K562 (cell line): ENCODE results near the gene ADAM22. TPM values are rescaled to one million over a fixed set of nuclear protein-coding genes. Genes with fewer than 3 reads are reported as not detected.

Source experiments
- ATAC-seq: fragments of 200-7000 bp; cut with Tn5 transposase; 3 replicates; pipeline ENCODE4 v1.9.1; 2020; ENCODE audit warnings: moderate library complexity
- BruUV-seq: library from RNA; stranded (reverse); fragments of 400-500 nt; replicated peaks from 2 replicates; lab custom pipeline; 2021; lab: Mats Ljungman, UMichigan
- CTCF ChIA-PET: fragments of 300-600 bp; formaldehyde crosslinking; extraction: SDS; loops from one replicate; lab custom pipeline; 2021; ENCODE audit warnings: low intra/inter-chr PET ratio; lab: Yijun Ruan, JAX
- POLR2A ChIA-PET: fragments of 300-600, 350-650 bp; sonication (Branson Sonifier 250); formaldehyde crosslinking; extraction: SDS; loops from one replicate; lab custom pipeline; 2021; ENCODE audit warnings: antibody characterized with exemption, inconsistent platforms; lab: Yijun Ruan, JAX
- DNase-seq, 4 experiments: peaks; one replicate each; pipeline versions ENCODE4 v3.0.0 to v3.0.0-alpha.2; 2011 to 2018; ENCODE audit warnings: low spot score in 3 of 4, mixed read lengths in 3 of 4; ENCODE audit errors: extremely low read depth in 1 of 4
- FAIRE-seq: peaks from 2 replicates; lab custom pipeline; 2011; peaks lifted over from hg19 to GRCh38; lab: Jason Lieb, UNC
- H2AFZ ChIP-seq: 2 replicates; pipeline ENCODE4 v1.6.0; 2011; ENCODE audit warnings: low read depth, low read length, control low read depth, inconsistent platforms
- H3K27ac ChIP-seq: fragments of 200-600 bp; 3 replicates; pipeline ENCODE4 v1.8.0; 2011; ENCODE audit warnings: low read depth, mild to moderate bottlenecking, control low read depth, inconsistent platforms, low read length, moderate library complexity, mixed read lengths; ENCODE audit errors: extremely low read depth
- H3K27me3 ChIP-seq, 2 experiments: fragments of 300-600 bp in 1 of 2; 2 replicates in 1 of 2; 3 replicates in 1 of 2; pipeline versions ENCODE4 v1.6.0 to v1.8.0; 2011; ENCODE audit warnings: inconsistent platforms in 2 of 2, low read length in 2 of 2, mild to moderate bottlenecking in 1 of 2, mixed read lengths in 1 of 2, moderate library complexity in 1 of 2; ENCODE audit not compliant: control insufficient read depth in 2 of 2, insufficient read depth in 2 of 2
- H3K36me3 ChIP-seq: fragments of 300-600 bp; 3 replicates; pipeline ENCODE4 v1.8.0; 2011; ENCODE audit warnings: mild to moderate bottlenecking, low read length, inconsistent platforms; ENCODE audit not compliant: control insufficient read depth, insufficient read depth
- H3K4me1 ChIP-seq, 2 experiments: fragments of 200-600 bp in 1 of 2; replicated peaks in 1 of 2; 2 replicates in 1 of 2; 3 replicates in 1 of 2; pipeline versions ENCODE4 v1.5.1 to v1.8.0; 2011; ENCODE audit warnings: inconsistent platforms in 2 of 2, low read length in 2 of 2, mild to moderate bottlenecking in 1 of 2, mixed read lengths in 1 of 2, moderate library complexity in 1 of 2; ENCODE audit not compliant: control insufficient read depth in 2 of 2, insufficient read depth in 2 of 2
- H3K4me2 ChIP-seq: 2 replicates; pipeline ENCODE4 v1.6.1; 2011; ENCODE audit warnings: low read length, control low read depth, inconsistent platforms, mixed read lengths; ENCODE audit not compliant: insufficient read depth
- H3K4me3 ChIP-seq: fragments of 200-600 bp; sonication (generic), shearing (Covaris generic); 2 replicates; pipeline ENCODE4 v1.5.1; 2016; ENCODE audit warnings: control low read depth, inconsistent platforms
- H3K79me2 ChIP-seq: fragments of 200-600 bp; 3 replicates; pipeline ENCODE4 v1.8.0; 2011; ENCODE audit warnings: low read length, inconsistent platforms; ENCODE audit not compliant: control insufficient read depth, insufficient read depth
- H3K9ac ChIP-seq, 2 experiments: 2 replicates each; pipeline versions ENCODE4 v1.6.0 to v1.6.1; 2011; ENCODE audit warnings: low read depth in 2 of 2, low read length in 2 of 2, control low read depth in 1 of 2, inconsistent platforms in 1 of 2, mild to moderate bottlenecking in 1 of 2, mixed read lengths in 1 of 2; ENCODE audit not compliant: insufficient read depth in 1 of 2
- H3K9me1 ChIP-seq: one replicate; pipeline ENCODE4 v1.6.0; 2011; ENCODE audit warnings: inconsistent platforms, mild to moderate bottlenecking, low read length, moderate library complexity; ENCODE audit not compliant: control insufficient read depth, insufficient read depth
- H3K9me3 ChIP-seq: replicated peaks from 2 replicates; pipeline ENCODE4 v1.5.1; 2011; ENCODE audit warnings: low read depth, low read length, inconsistent platforms; ENCODE audit not compliant: control insufficient read depth, insufficient read depth
- H4K20me1 ChIP-seq: replicated peaks from 2 replicates; pipeline ENCODE4 v1.6.1; 2011; ENCODE audit warnings: low read length, inconsistent platforms, mixed read lengths; ENCODE audit not compliant: control insufficient read depth, insufficient read depth
- BCL6 ChIP-seq: fragments of 250-450 bp; sonication (Bioruptor Pico); IDR thresholded peaks from 2 replicates; pipeline ENCODE4 v1.4.0; 2020
- CBFA2T3 ChIP-seq: fragments of 450-650 bp; IDR thresholded peaks from 2 replicates; pipeline ENCODE4 v1.6.1; 2017
- KDM5B ChIP-seq: fragments of 200-600 bp; sonication (generic); IDR thresholded peaks from 2 replicates; pipeline ENCODE4 v1.6.1; 2012; ENCODE audit warnings: low read depth, mild to moderate bottlenecking, moderate library complexity, low read length, control low read depth, inconsistent platforms; ENCODE audit not compliant: insufficient replicate concordance
- LEF1 ChIP-seq: fragments of 450-650 bp; IDR thresholded peaks from 2 replicates; pipeline ENCODE4 v1.6.1; 2016; ENCODE audit warnings: mild to moderate bottlenecking
- NCOA1 ChIP-seq: fragments of 450-650 bp; IDR thresholded peaks from 2 replicates; pipeline ENCODE4 v1.6.1; 2016; ENCODE audit warnings: low read depth
- NFXL1 ChIP-seq: fragments of 450-650 bp; formaldehyde crosslinking; IDR thresholded peaks from 2 replicates; pipeline ENCODE4 v1.4.0; 2021; ENCODE audit warnings: mild to moderate bottlenecking
- POLR2H ChIP-seq: IDR thresholded peaks from 2 replicates; pipeline ENCODE4 v1.6.1; 2016; ENCODE audit warnings: missing genetic modification characterization, low read depth, mild to moderate bottlenecking, control low read depth, missing compliant biosample characterization, moderate library complexity
- SMAD4 ChIP-seq: fragments of 250-450 bp; sonication (Bioruptor Pico); conservative IDR thresholded peaks from 2 replicates; pipeline ENCODE4 v1.8.0; 2021; ENCODE audit warnings: inconsistent platforms, mild to moderate bottlenecking, moderate library complexity
- TFE3 ChIP-seq: fragments of 450-650 bp; formaldehyde crosslinking; IDR thresholded peaks from 2 replicates; pipeline ENCODE4 v1.4.0; 2020; ENCODE audit warnings: mild to moderate bottlenecking, mixed read lengths
- TSC22D4 ChIP-seq: fragments of 450-650 bp; IDR thresholded peaks from 2 replicates; pipeline ENCODE4 v1.6.1; 2016; ENCODE audit warnings: missing genetic modification characterization, missing biosample characterization, control low read depth
- WGBS: fragments of 100-300 bp; shearing (Covaris generic); methylation state at CpG from one replicate; pipeline ENCODE4 v1.1.6; 2016; ENCODE audit warnings: low coverage, mixed read lengths; ENCODE audit not compliant: insufficient coverage; ENCODE audit errors: missing lambda C conversion rate; 5-methylcytosine and 5-hydroxymethylcytosine counted together
- in situ Hi-C: fragments of 300-500 bp; cut with MboI; formaldehyde crosslinking; loops from 4 replicates; pipeline ENCODE4 v1.15.0; 2018; ENCODE audit warnings: inconsistent platforms, mixed read lengths
- intact Hi-C: fragments of 100-400 bp; cut with micrococcal nuclease; formaldehyde crosslinking; loops from 2 replicates; pipeline ENCODE4 v1.14.2; 2022
- polyA plus RNA-seq, 8 experiments: library from polyadenylated mRNA; depleted of rRNA in 4 of 8; stranded (reverse) in 5 of 8; unstranded in 3 of 8; fragments of >200 nt; fragmentation: Nextera tagmentation in 2 of 8; fragmentation: Illumina TruSeq in 1 of 8; extraction: Ambion mirVana in 2 of 8; extraction: Trizol in 1 of 8; gene quantifications; 2 replicates each; pipeline versions ENCODE4 v1.2.1 to v1.2.3, GENCODE V29; 2011 to 2014; ENCODE audit warnings: inconsistent platforms in 1 of 8, missing spikeins in 1 of 8
- total RNA-seq, 7 experiments: library from RNA; depleted of rRNA in 6 of 7; stranded (reverse); fragments of >200 nt in 6 of 7; fragmentation: Illumina TruSeq in 2 of 7; extraction: Trizol in 2 of 7; gene quantifications; 2 replicates each; pipeline versions ENCODE4 v1.2.1 to v1.2.3, GENCODE V29; 2011 to 2021; ENCODE audit warnings: low replicate concordance in 1 of 7
- TF ChIP-seq, protein P1 (sequence below): fragments of 250-450 bp; sonication (Bioruptor Pico); IDR thresholded peaks from 2 replicates; pipeline ENCODE4 v1.4.0; 2020; ENCODE audit warnings: mild to moderate bottlenecking, moderate library complexity, borderline replicate concordance
- TF ChIP-seq, protein P2 (sequence below), 2 experiments: IDR thresholded peaks; 2 replicates each; pipeline ENCODE4 v1.6.1; 2011; ENCODE audit warnings: borderline replicate concordance in 1 of 2, control low read depth in 1 of 2, low read depth in 1 of 2, low read length in 1 of 2, mild to moderate bottlenecking in 1 of 2, mixed read lengths in 1 of 2, moderate library complexity in 1 of 2; ENCODE audit not compliant: insufficient read depth in 1 of 2, insufficient read length in 1 of 2, poor library complexity in 1 of 2, severe bottlenecking in 1 of 2; ENCODE audit errors: extremely low read depth in 1 of 2

The ADAM22 gene
- total and polyA plus RNA-seq, 9 of the 15 experiments (the other 6 are each of a cell fraction or from before 2014, with no cell fraction given) = 0.01 to 0.58 (median 0.18) TPM

- no peak for ATAC-seq
- in situ Hi-C loops (loop anchor here (10.0 to 25.0 kb wide), 2 partner anchors 329 to 802 kb away; no protein-coding TSS in a partner anchor), intact Hi-C loops (no loop called here)
- Histone ChIP-seq H3K27me3 (no peaks in the 10 kb centered on the region), H3K4me1 (no peaks in the 10 kb centered on the region), H3K9me1 (no peaks in the 10 kb centered on the region), H3K9me3 (no peaks in the 10 kb centered on the region), H4K20me1 (no peaks in the 10 kb centered on the region), H3K79me2 (no peaks in the 10 kb centered on the region), H2AFZ (no peak overlapping the region), H3K27ac (no peak overlapping the region), H3K4me3 (no peak overlapping the region), H3K9ac (no peak overlapping the region), H3K36me3 (no peaks in the 10 kb centered on the region), H3K4me2 (no peak overlapping the region)
- POLR2A ChIA-PET = no interaction called here
- FAIRE-seq = no peak
- BruUV-seq = no TSS peak
- CTCF ChIA-PET = no interaction called here
- no peak for DNase-seq
- WGBS = 0% methylated on average over 1 of the region's 1 CpG
- TF ChIP-seq, protein P1, sequence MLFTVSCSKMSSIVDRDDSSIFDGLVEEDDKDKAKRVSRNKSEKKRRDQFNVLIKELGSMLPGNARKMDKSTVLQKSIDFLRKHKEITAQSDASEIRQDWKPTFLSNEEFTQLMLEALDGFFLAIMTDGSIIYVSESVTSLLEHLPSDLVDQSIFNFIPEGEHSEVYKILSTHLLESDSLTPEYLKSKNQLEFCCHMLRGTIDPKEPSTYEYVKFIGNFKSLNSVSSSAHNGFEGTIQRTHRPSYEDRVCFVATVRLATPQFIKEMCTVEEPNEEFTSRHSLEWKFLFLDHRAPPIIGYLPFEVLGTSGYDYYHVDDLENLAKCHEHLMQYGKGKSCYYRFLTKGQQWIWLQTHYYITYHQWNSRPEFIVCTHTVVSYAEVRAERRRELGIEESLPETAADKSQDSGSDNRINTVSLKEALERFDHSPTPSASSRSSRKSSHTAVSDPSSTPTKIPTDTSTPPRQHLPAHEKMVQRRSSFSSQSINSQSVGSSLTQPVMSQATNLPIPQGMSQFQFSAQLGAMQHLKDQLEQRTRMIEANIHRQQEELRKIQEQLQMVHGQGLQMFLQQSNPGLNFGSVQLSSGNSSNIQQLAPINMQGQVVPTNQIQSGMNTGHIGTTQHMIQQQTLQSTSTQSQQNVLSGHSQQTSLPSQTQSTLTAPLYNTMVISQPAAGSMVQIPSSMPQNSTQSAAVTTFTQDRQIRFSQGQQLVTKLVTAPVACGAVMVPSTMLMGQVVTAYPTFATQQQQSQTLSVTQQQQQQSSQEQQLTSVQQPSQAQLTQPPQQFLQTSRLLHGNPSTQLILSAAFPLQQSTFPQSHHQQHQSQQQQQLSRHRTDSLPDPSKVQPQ (CRISPR knock-in tag) = no peak
- no peak for TF ChIP-seq SMAD4 (CRISPR knock-in tag)
- TF ChIP-seq NFXL1 (CRISPR knock-in tag) = no peak
- no peak for TF ChIP-seq BCL6
- TF ChIP-seq, protein P2, sequence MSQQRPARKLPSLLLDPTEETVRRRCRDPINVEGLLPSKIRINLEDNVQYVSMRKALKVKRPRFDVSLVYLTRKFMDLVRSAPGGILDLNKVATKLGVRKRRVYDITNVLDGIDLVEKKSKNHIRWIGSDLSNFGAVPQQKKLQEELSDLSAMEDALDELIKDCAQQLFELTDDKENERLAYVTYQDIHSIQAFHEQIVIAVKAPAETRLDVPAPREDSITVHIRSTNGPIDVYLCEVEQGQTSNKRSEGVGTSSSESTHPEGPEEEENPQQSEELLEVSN (IDR thresholded peaks at IDR 0.05; ENCODE audit: borderline replicate concordance in 1 of 2, extremely low read depth in 1 of 2, insufficient read depth in 1 of 2, insufficient read length in 1 of 2, low read depth in 1 of 2, low read length in 1 of 2, poor library complexity in 1 of 2, severe bottlenecking in 1 of 2) = no peak
- TF ChIP-seq LEF1 = no peak
- TF ChIP-seq CBFA2T3 = no peak
- no peak for TF ChIP-seq TFE3 (CRISPR knock-in tag)
- TF ChIP-seq NCOA1 = no peak
- TF ChIP-seq POLR2H (tag) = no peak
- no peak for TF ChIP-seq TSC22D4
- no peak for TF ChIP-seq KDM5B
These were observed 182.3 kb downstream of the ADAM22 start for GRCh38 chr7:88116235-88116795.
